Medulla oblongata (tissue), 1 donor: ENCODE data around the gene SIRPD.
A peak's percentile ranks its signal among the peaks of the same experiment; 100 is the strongest.

Experiments
- DNase-seq: peaks from one replicate; pipeline ENCODE4 v3.0.0-alpha.2; 2015; ENCODE audit errors: extremely low spot score

SIRPD gene

DNA sequence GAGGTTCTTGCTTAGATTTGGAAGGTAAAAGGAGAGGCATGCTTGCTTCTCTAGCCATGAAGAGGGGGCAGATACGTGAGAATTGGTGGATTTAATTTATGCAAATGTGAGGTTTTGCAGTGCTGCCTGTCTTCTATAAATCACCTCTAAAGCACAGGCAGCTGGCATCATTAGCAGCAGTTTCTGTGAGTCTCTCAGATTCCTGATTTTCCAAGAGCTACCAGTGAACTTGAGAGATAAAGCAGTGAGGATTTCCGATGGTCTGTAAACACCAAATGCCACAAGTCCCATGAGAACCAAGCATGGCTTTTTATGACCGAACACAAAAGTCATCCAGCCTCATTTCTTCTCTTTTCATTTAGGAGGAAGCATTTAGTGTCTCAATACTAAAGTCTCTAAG is 63.1 kb downstream of the SIRPD start:
- DNase-seq: no peak

DNA sequence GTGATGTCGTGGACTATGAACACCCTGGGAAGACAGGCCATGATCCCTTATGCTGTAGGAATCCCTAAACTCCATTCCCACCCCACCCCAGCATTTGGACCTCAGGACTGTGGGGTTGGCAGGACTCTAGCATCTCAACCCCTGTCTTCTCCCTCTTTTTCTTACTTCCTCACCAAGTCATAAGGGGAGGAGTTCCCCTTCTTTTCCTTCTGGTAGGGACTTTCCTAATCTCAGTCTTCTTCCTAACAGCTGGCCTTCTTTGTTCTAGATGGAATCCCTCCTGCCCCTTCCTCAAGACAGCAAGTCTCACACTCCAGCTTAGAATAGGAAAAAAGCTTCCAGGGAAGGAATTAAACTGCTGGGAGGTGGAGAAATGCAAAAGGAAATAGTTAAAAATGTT is 64.0 kb downstream of the SIRPD start:
- no peak for DNase-seq

DNA sequence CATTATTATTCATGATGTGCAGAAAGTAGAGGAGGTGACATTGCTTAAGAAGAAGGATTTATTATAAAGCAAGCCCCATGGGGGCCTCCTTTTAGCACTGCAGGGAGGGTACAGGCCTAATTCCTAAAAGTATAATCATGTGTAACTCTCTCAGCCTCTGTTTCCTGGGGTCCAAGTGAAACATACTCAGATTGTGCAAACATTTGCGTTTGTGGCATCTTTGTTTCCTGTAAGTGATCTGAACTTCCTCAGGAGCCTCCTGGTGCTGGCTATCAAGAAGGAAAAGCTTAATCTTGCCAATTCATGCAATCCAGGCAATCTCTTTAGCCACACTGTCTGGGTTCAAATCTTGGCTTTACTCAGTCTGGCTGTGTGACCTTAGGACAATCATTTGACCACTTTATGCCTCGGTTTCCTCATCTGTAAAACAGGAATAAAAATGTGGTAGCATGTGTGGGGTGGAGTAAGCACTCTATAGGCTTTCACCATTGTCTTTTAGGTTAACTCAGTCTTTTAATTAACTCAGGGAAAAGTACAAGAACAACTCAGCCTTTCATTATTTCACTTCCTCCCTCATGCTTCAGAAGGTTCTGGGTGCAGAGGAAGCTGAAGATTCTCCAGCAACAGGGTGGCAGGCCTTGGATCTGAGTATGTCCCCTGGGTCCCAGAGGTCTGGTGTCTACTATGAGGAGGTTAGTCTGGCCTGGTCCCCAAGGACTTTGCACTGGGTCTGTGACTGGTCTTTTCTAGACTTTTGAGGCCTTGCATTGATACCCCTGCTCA is 65.5 kb downstream of the SIRPD start:
- DNase-seq: peak; percentile 35

DNA sequence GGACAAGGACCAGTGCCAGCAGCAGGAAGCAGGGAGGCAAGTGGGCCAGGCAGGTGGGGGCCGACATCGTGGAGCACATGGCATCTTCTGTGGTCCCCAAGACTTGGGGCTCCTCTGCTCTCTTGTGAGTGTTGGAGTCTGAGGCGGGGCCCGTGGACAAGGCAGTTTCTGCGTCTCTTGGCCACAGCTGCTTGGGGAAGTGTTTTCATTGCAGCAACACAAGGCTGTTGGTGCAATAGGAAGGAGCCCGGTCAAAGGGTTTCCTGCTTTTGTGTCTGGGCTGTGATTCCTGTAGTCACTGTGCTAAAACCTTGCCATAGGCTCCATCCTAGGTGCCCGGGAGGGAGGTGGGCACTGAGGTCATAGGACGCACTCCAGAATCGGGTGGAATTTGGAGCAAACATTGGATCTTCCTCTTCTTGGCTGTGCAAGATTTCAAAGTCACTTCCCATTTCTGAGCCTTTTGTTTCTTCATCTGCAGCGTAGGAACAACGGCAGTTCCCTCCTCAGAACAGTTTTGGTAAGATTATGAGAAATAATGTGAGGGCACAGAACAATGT is 66.1 kb downstream of the SIRPD start, which contains the start of gene SIRPB2:
Gene SIRPB2 (minus strand): TSS at position 140 of the 560 bp plus-strand sequence. CDS start 61 bp downstream, at position 79.
- DNase-seq: peak; percentile 57

DNA sequence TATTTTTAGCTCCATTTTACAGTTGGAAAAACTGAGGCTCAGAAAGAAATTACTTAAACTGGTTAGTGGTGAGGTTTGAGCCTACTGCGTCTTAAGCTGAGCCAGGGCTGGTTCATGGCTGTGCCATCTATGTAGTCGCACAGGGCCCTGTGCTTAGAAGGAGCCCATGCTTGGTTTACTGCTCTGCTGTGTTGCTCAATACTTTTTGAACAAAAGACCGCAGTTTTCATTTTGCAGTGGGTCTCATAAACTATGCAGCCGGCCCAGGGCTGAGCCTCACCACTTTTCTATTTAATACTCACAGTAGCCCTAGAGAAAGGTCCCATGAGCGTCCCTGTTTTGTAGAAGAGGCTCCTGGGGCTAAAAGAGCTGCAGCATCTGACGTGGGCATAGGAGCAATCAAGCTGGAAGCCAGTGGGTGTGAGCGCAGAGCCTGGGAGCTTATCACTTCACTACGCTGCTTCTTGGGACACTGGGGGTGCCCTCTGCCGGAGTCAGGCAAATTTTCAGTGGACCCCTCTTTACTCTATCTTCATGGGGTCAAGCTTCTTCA is 66.8 kb downstream of the SIRPD start:
- DNase-seq: no peak

DNA sequence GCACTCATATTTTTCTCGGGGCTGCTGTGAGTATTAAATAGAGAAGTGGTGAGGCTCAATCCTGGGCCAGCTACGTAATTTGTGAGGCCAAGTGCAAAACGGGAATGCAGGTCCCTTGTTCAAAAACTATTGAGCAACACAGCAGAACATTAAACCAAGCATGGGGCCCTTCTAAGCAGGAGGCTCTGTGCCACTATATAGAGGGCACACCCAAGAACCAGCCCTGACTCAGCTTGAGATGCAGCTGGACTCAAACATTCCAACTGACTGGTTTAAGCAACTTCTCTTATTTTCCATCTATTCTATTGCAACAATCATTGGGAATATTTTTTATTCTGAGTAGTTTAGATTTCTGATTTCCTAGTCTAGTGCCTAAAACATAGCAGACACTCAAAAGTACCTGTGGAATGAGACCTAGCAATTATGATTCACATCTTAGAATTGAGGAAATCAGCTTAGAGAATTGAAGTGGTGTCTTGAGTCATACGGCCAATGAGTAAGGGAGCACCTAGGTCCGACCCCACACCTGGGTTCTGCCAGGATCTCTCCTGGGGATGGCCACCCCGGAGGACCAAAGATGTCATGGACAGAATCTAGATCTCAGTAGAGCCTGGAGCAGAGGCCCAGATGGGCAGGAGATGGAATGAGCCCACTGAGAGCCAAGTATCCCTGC is 67.6 kb downstream of the SIRPD start:
- DNase-seq: peak; percentile 19

DNA sequence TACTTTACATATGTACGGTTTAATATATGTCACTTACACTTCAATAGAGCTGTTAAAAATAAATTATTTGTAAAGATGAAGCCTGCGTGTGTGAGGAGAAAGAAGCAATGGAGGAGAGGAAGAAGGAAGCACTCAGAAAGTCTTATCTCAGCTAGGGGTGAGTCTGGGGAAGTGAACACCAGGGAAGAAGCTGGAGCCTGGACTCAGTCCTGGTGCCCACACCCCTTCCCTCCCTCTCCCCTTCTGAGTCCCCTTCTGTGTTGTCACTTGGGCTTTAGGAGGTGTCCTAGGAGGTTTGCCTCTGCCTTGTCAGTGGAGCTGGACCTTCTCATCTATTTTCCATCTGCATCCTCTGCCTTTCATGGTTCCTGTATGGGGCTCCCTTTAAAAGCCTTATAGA is 68.2 kb downstream of the SIRPD start:
- no peak for DNase-seq

DNA sequence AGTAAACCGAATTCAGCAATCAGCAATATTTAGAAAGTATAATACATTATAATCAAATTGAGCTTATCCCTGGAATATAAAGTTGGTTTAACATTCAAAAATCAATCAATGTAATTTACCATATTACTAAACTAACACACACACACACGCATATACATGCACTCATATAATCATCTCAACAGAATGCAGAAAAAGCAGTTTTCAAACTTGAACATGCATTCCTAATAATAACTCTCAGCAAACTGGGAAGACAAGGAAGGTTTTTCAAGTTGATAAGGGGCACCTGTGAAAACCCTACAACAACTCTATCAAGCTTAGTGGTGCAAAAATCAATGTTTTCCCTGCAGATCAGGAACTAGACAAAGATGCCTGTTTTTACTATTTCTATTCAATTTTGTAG is 70.9 kb downstream of the SIRPD start:
- DNase-seq: no peak

DNA sequence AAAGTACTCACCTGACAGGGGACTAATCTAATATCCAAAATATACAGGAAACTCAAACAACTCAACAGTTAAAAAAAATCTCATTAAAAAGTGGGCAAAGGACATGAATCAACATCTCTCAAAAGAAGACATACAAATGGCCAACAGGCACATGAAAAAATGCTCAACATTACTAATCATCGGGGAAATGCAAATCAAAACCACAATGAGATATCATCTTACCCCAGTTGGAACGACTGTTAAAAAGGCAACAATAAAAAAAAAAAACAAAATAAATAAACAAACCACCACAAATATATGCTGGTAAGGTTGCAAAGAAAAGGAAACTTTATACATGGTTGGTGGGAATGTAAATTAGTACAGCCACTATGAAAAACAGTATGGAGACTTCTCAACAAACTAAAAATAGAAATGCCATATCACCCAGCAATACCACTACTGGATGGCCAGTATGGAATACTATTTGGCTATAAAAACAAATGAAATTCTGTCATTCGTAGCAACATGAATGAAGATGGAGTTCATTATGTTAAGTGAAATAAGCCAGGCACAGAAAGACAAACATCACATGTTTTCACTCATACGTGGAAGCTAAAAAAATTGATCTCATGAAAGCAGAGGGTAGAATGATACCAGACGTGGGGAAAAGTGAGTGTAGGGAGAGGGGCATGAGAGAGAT is 72.9 kb downstream of the SIRPD start:
- DNase-seq: no peak
